HG03442 (cell line): ENCODE measurements around the gene CCN5.
"Not testable (repeated sequence)": the region's sequence is repeated elsewhere in the genome, so short reads cannot be mapped to it uniquely, and the experiment has no call there.

ENCODE experiments used
- ATAC-seq: cut with Tn5 transposase; IDR thresholded peaks from one replicate; pipeline ENCODE4 v1.9.1; 2021; ENCODE audit warnings: mild to moderate bottlenecking, moderate library complexity; ENCODE audit not compliant: unreplicated experiment

The CCN5 gene, protein sequence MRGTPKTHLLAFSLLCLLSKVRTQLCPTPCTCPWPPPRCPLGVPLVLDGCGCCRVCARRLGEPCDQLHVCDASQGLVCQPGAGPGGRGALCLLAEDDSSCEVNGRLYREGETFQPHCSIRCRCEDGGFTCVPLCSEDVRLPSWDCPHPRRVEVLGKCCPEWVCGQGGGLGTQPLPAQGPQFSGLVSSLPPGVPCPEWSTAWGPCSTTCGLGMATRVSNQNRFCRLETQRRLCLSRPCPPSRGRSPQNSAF

DNA sequence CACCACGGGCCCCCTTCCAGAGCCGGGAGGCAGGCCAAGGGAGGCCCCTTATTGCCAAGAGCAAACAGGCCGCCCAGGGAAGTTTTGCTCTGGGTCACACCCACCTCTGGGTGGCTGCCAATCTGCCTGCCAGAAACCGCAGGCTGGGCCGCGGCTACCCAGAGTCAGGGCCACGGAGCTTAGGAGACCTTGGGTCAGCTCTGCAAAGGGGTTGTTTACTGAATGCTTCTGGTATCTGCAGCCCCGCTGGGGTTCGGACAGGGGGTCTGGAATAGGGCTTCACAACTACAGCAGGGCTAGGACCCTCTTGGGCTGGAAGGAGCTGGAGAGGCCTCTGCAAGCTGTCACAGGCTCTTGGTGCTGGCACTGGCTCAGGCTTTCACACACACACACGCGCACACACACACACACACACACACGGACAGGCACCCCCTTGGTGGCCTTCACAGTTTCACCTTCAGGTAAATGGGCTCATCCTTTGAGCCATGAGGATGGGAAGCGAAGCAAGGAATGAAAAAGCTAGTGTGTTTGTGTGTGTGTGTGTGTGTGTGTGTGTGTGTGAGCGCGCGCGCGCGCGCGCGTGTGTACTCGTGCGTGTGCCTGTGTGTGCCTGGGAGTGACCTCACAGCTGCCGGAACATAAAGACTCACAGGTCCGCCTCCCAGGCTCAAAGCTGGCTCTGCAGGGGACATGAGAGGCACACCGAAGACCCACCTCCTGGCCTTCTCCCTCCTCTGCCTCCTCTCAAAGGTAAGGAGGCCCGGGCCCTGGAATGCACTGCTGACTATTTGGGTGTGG is at the start of gene CCN5:
Gene CCN5 (plus strand): TSS at position 669 of the 798 bp plus-strand sequence. CDS start 22 bp downstream, at position 691.
- no peak for ATAC-seq

DNA sequence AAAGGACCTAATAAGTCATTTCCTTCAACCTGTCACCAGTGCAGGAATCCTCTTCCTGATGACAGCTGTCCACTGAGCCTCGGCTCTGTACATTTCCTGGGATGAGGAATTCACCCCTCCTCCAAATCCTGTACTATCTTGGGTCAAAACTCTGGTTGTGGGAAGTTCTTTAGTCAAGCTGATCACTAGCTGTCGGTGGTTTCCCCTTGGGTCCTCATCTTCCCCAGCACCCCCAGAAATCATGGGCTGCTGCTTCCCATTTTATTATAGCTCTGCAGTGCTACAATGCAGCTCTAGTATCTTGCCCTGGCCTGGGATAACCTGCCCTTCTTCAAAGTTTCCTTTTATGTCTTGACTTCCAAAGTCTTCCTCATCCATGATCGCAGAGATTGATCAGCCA is 49.1 kb upstream of the CCN5 start:
- no peak for ATAC-seq

DNA sequence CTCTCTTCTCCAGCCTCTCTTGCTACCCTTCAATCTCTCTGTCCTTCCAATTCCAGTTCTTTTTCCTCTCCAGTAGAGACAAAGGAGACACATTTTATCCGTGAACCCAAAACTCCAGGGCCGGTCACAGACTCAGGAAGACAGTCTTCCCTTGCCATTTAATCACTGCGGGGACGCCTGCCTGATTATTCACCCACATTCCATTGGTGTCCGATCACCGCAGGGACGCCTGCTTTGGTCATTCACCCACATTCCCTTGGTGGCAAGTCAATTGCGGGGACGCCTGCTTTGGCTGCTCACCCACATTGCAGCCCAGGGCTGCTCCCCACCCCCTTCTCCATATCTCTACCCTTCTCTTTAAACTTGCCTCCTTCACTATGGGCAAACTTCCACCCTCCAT is 44.3 kb upstream of the CCN5 start:
- ATAC-seq, result not testable (repeated sequence)

DNA sequence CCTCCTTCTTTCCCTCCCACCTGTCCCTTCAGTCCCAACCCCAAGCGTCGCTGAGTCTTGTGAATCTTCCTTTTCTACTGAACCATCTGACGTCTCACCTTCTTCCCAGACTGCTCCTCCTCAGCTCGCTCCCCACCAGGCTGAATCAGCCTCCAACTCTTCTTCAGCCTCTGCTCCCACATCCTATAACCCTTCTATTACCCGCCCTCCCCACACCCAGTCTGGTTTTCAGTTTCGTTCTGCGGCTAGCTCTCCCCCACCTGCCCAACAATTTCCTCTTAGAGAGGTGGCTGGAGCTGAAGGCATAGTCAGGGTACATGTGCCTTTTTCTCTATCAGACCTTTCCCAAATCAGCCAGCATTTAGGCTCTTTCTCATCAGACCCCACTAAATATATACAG is 43.6 kb upstream of the CCN5 start:
- not testable (repeated sequence) for ATAC-seq

DNA sequence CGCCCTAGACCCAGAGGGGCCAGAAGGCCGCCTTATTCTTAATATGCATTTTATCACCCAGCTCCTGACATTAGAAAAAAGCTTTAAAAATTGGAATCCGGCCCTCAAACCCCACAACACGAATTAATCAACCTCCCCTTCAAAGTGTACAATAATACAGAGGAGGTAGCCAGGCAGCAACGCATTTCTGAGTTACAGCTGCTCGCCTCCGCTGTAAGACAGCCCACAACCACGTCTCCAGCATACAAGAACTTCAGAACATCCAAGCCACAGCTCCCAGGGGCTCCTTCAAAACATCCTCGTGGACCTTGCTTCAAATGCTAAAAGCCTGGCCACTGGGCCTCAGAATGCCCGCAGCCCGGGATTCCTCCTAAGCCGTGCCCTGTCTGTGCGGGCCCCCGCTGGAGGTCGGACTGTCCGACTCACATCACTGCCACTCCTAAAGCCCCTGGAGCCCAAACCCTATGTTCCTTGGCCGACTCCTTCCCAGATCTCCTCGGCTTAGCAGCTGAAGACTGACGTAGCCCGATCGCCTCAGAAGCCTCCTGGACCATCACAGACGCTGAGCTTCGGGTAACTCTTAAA is 42.8 kb upstream of the CCN5 start:
- not testable (repeated sequence) for ATAC-seq

DNA sequence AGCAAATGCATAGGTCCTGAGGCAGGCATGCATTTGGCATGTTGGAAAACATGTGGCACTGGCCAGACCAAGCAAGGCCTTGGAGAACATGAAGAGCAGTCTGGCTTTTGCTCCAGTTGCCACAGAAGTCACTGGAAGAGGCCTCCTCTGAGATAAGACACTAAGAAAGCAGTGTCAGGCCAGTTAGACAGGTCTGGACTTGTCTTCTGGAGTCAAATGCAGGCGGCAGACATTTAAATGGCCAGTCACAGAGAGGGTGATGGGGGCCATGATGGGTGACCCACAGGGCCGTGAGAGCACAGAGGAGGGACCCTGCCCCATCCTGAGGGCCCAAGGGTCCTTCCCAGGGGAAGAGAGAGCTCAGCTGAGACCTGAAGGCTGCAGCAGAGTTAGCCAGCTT is 36.9 kb upstream of the CCN5 start:
- ATAC-seq, result no peak

DNA sequence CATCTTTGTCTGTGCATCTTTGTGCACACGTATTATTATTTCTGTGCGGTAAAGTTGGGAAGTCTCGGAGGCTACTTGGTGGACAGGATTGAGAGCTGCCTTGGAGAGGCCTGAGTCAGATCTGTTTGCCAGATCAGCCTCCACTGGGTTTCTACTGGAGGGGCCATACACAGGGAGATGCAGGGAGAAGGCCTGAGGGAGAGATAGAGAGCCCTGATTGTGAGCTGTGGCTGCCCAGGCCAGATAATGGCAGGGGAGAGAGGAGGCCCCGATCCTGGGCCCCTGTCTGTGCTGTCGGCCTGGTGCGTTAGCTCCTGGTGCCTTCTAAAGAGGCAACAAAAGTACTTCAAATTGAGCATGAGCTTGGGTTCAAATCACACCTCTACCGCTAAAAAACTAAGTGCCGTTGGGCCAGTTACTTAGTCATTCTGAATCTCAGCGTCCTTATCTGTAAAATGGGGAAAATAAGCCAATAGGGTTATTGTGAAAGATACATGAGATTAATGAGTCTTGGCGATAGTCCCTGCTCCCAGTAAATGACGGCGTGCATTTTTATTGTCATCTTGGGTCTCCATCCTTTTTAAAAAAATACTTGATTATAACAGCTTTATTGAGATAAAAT is 36.1 kb upstream of the CCN5 start:
- no peak for ATAC-seq

DNA sequence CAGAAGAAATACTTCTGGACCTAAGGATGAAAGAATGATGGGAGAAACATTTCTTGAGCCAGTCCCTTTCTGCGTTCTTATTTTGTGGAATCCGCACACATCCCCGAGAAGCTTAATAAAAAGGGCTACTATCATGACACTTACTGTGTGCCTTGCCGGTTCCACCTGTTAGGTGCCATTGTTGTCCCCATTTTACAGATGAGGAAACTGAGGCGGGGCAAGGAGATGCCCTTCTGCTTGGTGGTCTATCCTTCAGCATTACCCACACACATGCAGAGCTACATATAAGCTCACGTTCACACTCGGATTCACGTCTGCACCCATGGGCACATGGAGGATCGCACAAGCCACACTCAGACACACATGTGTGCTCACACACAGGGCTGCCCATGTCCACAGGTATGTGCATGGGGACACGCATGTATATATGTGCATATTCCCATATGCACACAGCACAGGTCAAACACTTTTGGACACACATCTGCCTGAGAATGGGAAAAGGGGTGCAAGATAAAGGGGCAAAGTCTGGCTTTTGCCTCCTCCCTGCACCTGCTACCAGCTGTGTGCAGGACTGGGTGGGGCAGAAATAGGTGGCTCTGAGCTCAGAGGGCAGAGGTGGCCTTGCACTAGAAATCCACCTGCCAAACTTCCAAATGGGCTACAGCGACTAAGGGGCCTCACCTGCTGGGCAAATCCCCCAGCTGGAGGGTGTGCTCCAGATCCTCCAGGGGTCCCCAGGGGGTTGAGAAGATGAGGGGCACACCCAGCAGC is 33.2 kb upstream of the CCN5 start:
- no peak for ATAC-seq

DNA sequence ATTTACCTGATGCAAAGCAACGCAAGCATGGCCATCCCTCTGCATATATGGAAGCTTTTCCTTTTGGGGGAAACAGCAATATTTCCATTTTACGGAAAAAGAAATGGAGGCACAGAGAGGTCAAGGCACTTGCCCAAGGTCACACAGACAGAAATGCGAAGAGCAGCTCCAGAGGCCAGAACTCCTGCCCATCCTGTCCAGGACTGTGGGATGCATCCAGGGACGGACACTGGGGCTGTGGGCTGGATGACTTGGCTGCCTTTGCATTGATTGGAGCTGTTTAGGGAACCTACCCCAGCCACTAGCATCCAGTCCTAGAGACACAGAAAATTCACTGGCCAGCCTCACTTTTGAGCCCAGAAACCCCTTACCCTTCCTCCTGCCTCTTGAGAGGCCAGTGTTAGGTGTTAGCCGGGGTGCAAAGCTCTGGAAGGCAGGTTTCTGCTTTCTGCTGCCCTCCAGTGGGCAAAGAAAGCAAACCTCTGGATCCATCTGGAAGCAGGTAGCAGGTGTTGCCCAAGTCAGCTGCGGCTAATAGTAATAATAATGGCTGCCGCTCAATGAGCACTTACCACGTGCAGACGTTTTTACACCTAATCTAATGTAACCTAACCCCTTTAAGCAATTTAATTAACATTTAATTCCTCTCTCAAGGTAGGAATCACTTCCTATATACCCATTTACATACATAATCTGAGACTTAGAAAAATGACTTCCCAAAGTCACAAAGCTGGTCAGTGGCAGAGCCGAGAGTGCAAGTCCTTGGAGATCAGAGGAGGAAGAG is 31.7 kb upstream of the CCN5 start:
- no peak for ATAC-seq

DNA sequence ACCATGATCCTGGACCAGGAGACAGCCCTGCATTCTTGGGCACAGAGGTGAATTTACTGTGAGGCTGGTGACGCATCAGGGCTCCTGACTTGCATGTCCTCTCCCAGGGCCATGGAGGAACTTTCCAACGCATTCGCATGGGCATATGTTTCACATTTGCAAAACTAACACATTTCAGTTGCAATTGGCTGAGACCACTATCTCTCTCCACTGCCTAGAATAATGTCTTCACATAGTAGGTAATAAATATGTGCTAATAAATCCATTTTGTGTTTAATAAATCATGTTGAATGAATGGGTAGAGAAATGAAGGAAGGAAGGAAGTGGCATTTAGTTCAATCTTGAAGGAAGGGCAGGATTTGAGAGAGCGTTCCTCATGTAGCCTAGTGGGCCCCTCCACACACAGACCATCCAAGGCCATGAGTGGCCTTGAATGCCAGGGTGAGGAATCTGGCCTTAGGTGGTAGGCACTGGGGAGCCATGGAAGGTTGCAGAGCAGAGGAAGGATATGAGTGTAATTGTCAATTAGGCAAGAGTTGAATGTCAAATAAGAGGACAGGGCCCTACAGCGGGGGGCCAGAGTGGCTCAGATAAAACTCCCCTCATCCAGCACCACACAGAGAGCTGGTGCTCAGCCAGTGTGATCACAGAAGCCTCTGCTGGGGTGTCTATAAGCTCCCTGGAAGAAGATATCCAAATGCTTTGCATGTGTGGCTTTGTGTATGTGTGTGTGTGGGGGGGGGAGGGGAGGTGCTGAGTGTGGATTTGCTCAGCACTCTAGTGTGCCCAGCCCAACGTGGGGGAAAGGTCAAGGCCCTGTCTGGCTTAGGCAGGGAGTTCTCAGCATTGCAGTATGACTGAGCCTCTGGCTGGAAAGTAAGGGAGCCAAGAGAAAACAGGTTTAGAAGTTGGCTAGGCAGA is 30.9 kb upstream of the CCN5 start:
- ATAC-seq, result no peak

DNA sequence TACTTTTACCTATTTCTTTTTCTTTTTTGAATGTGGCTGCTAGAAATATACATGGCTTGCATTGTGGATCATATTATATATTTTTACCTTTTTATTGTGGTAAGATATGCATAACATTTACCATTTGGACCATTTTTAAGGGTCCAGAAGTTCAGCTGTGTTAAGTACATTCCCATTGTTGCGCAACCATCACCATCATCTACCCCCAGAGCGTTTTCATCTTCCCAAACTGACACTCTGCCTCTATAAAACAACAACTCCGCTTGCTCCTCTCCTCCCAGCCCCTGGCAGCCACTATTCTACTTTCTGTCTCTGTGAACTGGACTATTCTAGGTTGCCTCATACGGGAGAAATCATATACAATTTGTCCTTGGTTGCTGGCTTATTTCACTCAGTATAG is 28.2 kb upstream of the CCN5 start:
- ATAC-seq, result no peak

DNA sequence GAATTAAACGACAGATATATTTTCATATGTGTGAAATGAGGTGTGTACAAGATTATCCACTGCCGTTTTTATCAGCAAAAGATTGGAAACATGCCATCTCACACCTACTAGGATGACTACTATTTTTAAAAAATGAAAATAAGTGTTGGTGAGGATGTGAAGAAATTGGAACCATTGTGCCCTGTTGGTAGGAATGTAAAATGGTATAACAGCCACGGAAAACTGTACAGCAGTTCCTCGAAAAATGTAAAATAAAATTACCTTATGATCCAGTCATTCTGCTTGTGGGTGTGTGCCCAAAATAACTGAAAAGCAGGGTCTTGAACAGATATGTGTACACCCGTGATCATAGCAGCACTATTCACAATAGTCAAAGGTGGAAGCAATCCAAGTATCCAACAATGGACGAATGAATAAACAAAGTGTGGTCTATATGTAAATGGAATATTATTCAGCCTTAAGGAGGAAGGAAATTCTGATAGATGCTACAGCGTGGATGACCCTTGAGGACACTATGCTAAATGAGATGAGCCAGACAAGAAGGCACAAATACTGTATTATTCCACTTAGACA is 27.0 kb upstream of the CCN5 start:
- no peak for ATAC-seq

DNA sequence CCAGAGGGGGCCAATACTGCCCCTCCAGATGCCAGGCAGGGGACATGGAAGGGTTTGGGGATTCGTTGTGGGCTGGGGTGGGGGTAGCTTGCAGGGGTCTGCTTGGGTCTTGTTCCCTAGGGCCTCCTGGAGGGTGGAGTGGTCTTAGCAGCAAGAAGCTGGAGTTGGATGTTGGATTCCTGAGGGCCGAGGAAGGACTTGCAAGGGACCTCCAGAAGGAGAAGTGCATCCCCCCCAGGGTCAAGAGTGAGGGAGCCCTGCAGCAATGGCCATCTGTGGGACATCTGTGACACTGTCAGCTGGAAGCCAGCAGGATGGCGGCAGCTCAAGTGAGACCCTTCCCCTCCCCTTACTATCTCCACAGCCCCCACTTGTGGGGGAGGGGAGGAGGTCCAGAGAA is 25.4 kb upstream of the CCN5 start:
- no peak for ATAC-seq

DNA sequence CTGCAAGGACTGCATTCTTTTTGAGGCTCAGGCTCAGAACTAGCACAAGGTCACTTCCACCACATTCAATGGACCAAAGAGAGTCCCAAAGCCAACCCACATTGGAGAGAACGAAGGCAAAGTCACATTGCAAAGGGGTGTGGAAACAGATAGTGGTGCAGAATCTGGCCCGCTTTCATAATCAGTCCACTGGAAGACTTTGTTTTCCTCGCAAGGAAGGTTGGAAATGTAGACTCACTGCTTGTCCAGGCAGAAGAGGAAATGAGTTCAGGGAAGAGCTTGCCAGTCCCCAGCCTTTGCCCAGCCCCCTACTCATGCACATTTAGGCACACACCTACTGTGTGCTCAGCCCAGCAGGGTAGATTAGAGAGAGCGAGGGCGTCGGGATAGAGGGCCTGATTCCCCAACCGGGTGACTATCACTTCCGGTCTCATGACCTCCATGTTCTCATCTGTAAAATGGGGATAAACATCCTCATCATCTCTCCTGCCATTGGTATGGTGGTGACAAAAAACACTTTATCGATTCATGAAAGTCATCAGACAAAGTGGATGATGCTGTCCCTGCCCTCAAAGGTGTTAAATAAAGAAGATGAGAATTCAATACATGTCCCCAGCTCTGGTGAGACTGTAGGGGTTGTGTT is 24.3 kb upstream of the CCN5 start:
- no peak for ATAC-seq

DNA sequence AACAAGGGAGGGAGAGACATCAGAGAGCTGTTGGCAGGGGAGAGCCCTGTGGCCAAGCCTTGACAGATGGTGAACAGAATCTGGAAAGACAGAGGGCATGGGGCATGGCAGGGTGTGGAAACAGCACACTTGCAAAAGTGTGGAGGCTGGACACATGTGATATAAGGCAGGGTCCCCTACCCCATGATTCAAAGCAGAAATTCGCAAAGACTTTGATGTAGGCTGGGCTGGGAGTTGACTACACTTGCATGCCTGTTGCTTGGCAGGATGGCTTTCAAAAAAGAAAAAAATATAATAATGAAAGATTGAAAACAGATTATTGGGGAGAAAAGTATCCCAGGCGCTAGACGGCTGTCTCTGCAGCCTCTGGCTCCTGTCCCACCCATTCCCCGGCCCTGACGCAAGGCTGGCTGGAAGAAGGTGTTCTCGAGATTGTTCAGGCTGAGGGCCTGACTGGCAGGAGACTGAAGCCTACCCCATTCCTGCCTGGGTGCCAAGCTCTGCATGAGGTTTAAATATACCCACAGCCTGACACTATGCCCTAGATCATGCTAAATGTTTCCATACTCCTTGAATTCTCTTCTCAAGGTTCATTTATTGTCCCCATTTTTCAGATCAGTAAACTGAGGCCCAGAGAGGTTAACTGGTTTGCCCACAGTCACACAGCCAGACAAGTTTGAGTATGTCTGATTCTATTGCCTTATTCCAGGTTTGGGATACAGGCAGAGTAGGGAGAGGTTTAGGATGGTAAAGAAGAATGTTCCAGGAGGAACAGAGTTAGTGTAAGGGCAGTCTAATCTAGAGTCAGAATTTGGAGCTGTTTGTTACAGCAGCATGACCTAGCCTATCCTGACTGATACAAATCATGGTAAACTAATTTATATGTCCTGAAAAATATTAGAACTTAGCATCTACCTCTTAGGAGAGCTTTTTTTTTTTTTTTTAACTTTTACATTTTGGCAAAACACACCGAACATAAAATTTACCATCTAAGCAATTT is 23.4 kb upstream of the CCN5 start:
- ATAC-seq, result no peak

DNA sequence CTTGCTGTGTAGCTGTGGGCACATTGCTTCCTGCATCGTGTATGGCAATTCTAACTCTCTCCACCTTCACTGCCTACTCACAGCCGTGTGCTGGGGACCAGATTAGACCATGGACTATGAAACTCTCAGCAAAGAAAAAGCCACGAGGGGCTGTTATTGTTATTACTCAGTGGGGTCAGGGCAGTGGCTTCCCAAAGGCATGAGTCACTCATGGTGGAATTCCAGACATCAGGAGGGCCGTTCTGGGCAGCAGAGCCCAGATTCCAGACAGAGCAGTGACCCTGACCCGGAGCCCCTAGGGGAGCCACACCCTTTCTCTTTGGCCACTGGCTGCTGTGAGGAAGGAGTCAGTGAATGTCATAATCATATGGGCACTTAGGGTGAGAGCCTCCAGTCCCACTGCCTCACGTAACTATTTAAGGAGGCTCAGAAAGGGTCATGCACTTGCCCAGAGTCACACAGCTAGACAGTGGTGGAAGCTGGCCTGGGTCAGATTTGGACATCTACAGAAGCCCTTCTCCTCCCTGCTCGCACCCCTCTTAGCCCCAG is 22.2 kb upstream of the CCN5 start:
- ATAC-seq, result no peak

DNA sequence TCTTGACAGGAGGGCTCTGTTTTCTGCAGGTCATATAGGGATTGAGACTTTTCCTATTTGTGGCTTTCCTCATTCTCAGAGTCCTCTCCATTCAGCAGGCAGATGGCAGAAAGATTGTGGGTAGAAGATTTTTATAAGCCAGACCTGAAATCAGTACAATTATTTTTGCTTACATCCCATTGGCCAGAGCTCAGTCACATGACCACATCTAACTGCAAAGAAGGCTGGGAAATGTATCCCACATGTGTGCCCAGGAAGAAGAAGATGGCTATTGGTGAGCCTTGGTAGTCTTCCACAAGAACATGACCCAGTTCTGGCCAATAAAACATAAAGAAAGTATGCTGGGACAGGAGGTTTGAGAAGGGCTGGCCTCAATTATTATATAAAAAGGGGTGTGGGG is 21.5 kb upstream of the CCN5 start:
- no peak for ATAC-seq
